Measurements from ENCODE around the gene KRTAP22-2.

Gene KRTAP22-2

DNA sequence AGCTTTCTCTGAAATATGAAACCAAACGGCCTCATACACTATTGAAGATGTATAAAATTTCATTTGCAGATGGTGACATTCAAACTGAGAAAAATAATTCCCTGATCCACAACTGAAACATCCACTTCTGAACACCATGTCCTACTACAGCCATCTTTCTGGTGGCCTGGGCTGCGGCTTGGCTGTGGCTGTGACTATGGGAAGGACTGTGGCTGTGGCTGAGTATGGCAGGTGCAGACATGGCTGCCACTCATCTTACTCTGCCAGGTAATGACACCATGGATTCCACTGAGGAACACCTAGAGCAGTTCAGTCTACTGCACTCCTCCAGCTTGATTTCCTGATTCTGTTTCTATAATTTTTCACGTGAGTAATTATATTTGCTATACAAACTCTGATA, 30.3 kb upstream of the KRTAP22-2 start, which contains the start of gene KRTAP20-4:
Gene KRTAP20-4 (plus strand): TSS at position 106 of the 400 bp plus-strand sequence.
- Histone ChIP-seq H3K36me3 (ENCODE audit: insufficient read depth, insufficient read length, low read length) (no peaks in the 10 kb centered on the region), H3K27me3 (ENCODE audit: insufficient read depth, insufficient read length) (no peaks in the 10 kb centered on the region), H3K9me3 (ENCODE audit: insufficient read depth, low read length) (peaks cover 14% of the 10 kb centered on the region; the same call in 1 of the 2 replicates), H3K4me1 (ENCODE audit: insufficient read depth, insufficient read length) (no peaks in the 10 kb centered on the region), H3K9ac (ENCODE audit: insufficient read length, low read depth) (no peak within 1 kb of the TSS), H3K4me3 (ENCODE audit: insufficient read length, low read depth) (no peak within 1 kb of the TSS)
- TF ChIP-seq YY1 (IDR thresholded peaks at IDR 0.05; ENCODE audit: insufficient read depth, insufficient read length) (no peak), SUZ12 (IDR thresholded peaks at IDR 0.05; ENCODE audit: extremely low read depth, insufficient read depth, insufficient read length) (no peak), ZNF274 (IDR thresholded peaks at IDR 0.05; ENCODE audit: low read depth, low read length) (no peak)
- no peak for DNase-seq (ENCODE audit: low read depth, low spot score)

DNA sequence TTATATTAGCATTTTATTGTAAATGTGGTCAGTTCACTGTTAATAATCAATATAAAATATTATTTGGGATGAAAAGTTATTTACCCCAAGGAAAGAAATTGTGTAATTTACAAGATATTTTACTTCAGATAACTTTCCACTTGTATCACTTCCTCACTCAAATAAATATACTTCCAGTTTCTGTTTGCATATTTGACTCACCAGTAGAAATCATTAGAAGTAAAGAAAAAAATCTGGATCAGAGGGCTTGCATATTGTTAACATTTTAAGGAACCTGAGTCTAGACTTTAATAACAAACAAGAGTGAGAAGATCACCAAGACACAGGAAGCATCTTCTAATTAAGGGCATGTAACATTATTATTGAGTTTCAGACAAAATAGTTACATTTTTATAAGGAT, 29.9 kb upstream of the KRTAP22-2 start:
- H3K9ac ChIP-seq (ENCODE audit: insufficient read length, low read depth): no peak overlapping the region
- TF ChIP-seq SUZ12 (IDR thresholded peaks at IDR 0.05; ENCODE audit: extremely low read depth, insufficient read depth, insufficient read length) (no peak), YY1 (IDR thresholded peaks at IDR 0.05; ENCODE audit: insufficient read depth, insufficient read length) (no peak), ZNF274 (IDR thresholded peaks at IDR 0.05; ENCODE audit: low read depth, low read length) (no peak)
- H3K36me3 ChIP-seq (ENCODE audit: insufficient read depth, insufficient read length, low read length): no peaks in the 10 kb centered on the region
- H3K9me3 ChIP-seq (ENCODE audit: insufficient read depth, low read length): peaks cover 10% of the 10 kb centered on the region; the same call in 1 of the 2 replicates
- no peak overlapping the region for H3K4me3 ChIP-seq (ENCODE audit: insufficient read length, low read depth)
- no peaks in the 10 kb centered on the region for H3K27me3 ChIP-seq (ENCODE audit: insufficient read depth, insufficient read length)
- no peaks in the 10 kb centered on the region for H3K4me1 ChIP-seq (ENCODE audit: insufficient read depth, insufficient read length)
- DNase-seq (ENCODE audit: low read depth, low spot score): no peak

- no peaks in the 10 kb centered on the region for H3K36me3 ChIP-seq (ENCODE audit: insufficient read depth, insufficient read length, low read length)
- DNase-seq (ENCODE audit: low read depth, low spot score): no peak
- H3K9ac ChIP-seq (ENCODE audit: insufficient read length, low read depth): no peak within 1 kb of the TSS
- TF ChIP-seq ZNF274 (IDR thresholded peaks at IDR 0.05; ENCODE audit: low read depth, low read length): no peak
- no peak for TF ChIP-seq YY1 (IDR thresholded peaks at IDR 0.05; ENCODE audit: insufficient read depth, insufficient read length)
- TF ChIP-seq SUZ12 (IDR thresholded peaks at IDR 0.05; ENCODE audit: extremely low read depth, insufficient read depth, insufficient read length): no peak
- no peak within 1 kb of the TSS for H3K4me3 ChIP-seq (ENCODE audit: insufficient read length, low read depth)
- H3K27me3 ChIP-seq (ENCODE audit: insufficient read depth, insufficient read length): no peaks in the 10 kb centered on the region
- H3K9me3 ChIP-seq (ENCODE audit: insufficient read depth, low read length): no peaks in the 10 kb centered on the region
- H3K4me1 ChIP-seq (ENCODE audit: insufficient read depth, insufficient read length): no peaks in the 10 kb centered on the region
Observed at GRCh38 chr21:30616125-30616524, 25.9 kb upstream of the KRTAP22-2 start, which contains the start of gene KRTAP20-1. Gene KRTAP20-1 (plus strand): TSS chr21:30616425. CDS start chr21:30616455, 30 bp downstream.

GRCh38 chr21:30615199-30615598, 25.0 kb upstream of the KRTAP22-2 start:
- Histone ChIP-seq H3K9me3 (ENCODE audit: insufficient read depth, low read length) (no peaks in the 10 kb centered on the region), H3K27me3 (ENCODE audit: insufficient read depth, insufficient read length) (no peaks in the 10 kb centered on the region), H3K4me3 (ENCODE audit: insufficient read length, low read depth) (no peak overlapping the region), H3K9ac (ENCODE audit: insufficient read length, low read depth) (no peak overlapping the region), H3K4me1 (ENCODE audit: insufficient read depth, insufficient read length) (no peaks in the 10 kb centered on the region), H3K36me3 (ENCODE audit: insufficient read depth, insufficient read length, low read length) (no peaks in the 10 kb centered on the region)
- TF ChIP-seq SUZ12 (IDR thresholded peaks at IDR 0.05; ENCODE audit: extremely low read depth, insufficient read depth, insufficient read length): no peak
- no peak for TF ChIP-seq ZNF274 (IDR thresholded peaks at IDR 0.05; ENCODE audit: low read depth, low read length)
- no peak for TF ChIP-seq YY1 (IDR thresholded peaks at IDR 0.05; ENCODE audit: insufficient read depth, insufficient read length)
- DNase-seq (ENCODE audit: low read depth, low spot score): no peak

GRCh38 chr21:30613836-30614235, 23.6 kb upstream of the KRTAP22-2 start, which contains the start of gene KRTAP6-1:
Gene KRTAP6-1 (minus strand): TSS chr21:30613930. CDS start chr21:30613904, 26 bp downstream.
- Histone ChIP-seq H3K4me1 (ENCODE audit: insufficient read depth, insufficient read length) (no peaks in the 10 kb centered on the region), H3K4me3 (ENCODE audit: insufficient read length, low read depth) (no peak within 1 kb of the TSS), H3K36me3 (ENCODE audit: insufficient read depth, insufficient read length, low read length) (no peaks in the 10 kb centered on the region), H3K27me3 (ENCODE audit: insufficient read depth, insufficient read length) (no peaks in the 10 kb centered on the region), H3K9ac (ENCODE audit: insufficient read length, low read depth) (no peak within 1 kb of the TSS), H3K9me3 (ENCODE audit: insufficient read depth, low read length) (no peaks in the 10 kb centered on the region)
- DNase-seq (ENCODE audit: low read depth, low spot score): no peak
- TF ChIP-seq SUZ12 (IDR thresholded peaks at IDR 0.05; ENCODE audit: extremely low read depth, insufficient read depth, insufficient read length) (no peak), YY1 (IDR thresholded peaks at IDR 0.05; ENCODE audit: insufficient read depth, insufficient read length) (no peak), ZNF274 (IDR thresholded peaks at IDR 0.05; ENCODE audit: low read depth, low read length) (no peak)

DNA sequence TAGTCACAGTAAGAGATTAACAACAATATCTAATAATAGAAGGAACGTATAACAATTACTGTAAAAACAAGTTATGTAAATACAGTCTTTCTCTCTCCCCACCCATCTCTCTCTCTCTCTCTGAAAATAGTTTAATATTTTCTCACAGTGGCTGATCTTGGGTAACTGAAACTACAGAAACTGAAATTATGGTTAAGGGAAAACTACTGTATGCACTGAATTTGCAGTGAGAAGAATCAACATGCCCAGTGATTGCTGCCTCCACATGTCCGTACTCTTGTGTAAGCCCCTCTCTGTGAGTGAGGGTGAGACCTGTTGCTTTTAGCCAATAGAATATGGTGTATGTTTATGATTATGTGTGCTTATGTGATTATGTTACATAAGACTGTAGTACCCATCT, 21.9 kb upstream of the KRTAP22-2 start:
- no peaks in the 10 kb centered on the region for H3K36me3 ChIP-seq (ENCODE audit: insufficient read depth, insufficient read length, low read length)
- H3K27me3 ChIP-seq (ENCODE audit: insufficient read depth, insufficient read length): no peaks in the 10 kb centered on the region
- no peak for DNase-seq (ENCODE audit: low read depth, low spot score)
- TF ChIP-seq YY1 (IDR thresholded peaks at IDR 0.05; ENCODE audit: insufficient read depth, insufficient read length): no peak
- TF ChIP-seq ZNF274 (IDR thresholded peaks at IDR 0.05; ENCODE audit: low read depth, low read length): no peak
- no peak for TF ChIP-seq SUZ12 (IDR thresholded peaks at IDR 0.05; ENCODE audit: extremely low read depth, insufficient read depth, insufficient read length)
- no peak overlapping the region for H3K4me3 ChIP-seq (ENCODE audit: insufficient read length, low read depth)
- H3K9me3 ChIP-seq (ENCODE audit: insufficient read depth, low read length): no peaks in the 10 kb centered on the region
- no peak overlapping the region for H3K9ac ChIP-seq (ENCODE audit: insufficient read length, low read depth)
- H3K4me1 ChIP-seq (ENCODE audit: insufficient read depth, insufficient read length): no peaks in the 10 kb centered on the region

DNA sequence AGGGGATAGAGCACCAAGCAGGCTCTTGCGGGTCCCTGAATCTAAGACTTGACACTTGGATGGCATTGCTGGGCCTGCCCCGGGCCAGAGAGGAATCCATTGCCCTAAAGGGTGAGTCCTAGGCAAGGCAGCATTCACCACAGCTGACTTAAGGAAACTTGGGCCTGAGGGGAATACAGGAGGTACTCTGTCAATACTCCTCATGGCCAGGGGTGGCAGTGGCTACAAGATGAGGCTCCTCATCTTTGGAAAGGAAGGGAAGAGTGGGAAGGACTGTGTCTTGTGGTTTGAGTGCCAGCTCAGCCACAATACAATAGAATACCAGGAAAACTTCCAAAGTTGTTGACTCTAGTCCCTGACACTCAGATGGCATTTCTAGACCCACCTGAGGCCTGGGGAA, 15.8 kb upstream of the KRTAP22-2 start:
- Histone ChIP-seq H3K36me3 (ENCODE audit: insufficient read depth, insufficient read length, low read length) (no peaks in the 10 kb centered on the region), H3K4me1 (ENCODE audit: insufficient read depth, insufficient read length) (no peaks in the 10 kb centered on the region), H3K9me3 (ENCODE audit: insufficient read depth, low read length) (no peaks in the 10 kb centered on the region), H3K27me3 (ENCODE audit: insufficient read depth, insufficient read length) (no peaks in the 10 kb centered on the region), H3K4me3 (ENCODE audit: insufficient read length, low read depth) (no peak overlapping the region), H3K9ac (ENCODE audit: insufficient read length, low read depth) (no peak overlapping the region)
- DNase-seq (ENCODE audit: low read depth, low spot score): peak; percentile 20
- no peak for TF ChIP-seq YY1 (IDR thresholded peaks at IDR 0.05; ENCODE audit: insufficient read depth, insufficient read length)
- no peak for TF ChIP-seq SUZ12 (IDR thresholded peaks at IDR 0.05; ENCODE audit: extremely low read depth, insufficient read depth, insufficient read length)
- TF ChIP-seq ZNF274 (IDR thresholded peaks at IDR 0.05; ENCODE audit: low read depth, low read length): no peak
